HEK293 (cell line): ENCODE measurements around the gene INO80E.
A peak's percentile ranks its signal among the peaks of the same experiment; 100 is the strongest.

Source experiments
- CTCF ChIA-PET: fragments of 350-600 bp; formaldehyde crosslinking; extraction: SDS; loops from one replicate; lab custom pipeline; 2021; ENCODE audit warnings: antibody characterized with exemption; lab: Yijun Ruan, JAX
- POLR2A ChIA-PET: fragments of 300-600 bp; formaldehyde crosslinking; extraction: SDS; loops from one replicate; lab custom pipeline; 2020; ENCODE audit warnings: antibody characterized with exemption, inconsistent platforms; lab: Yijun Ruan, JAX
- H3K27ac ChIP-seq: fragments of 200-500 bp; sonication (Bioruptor generic); 2 replicates; pipeline ENCODE4 v1.5.1; 2014; ENCODE audit warnings: low read depth, low read length, control low read depth, inconsistent platforms; ENCODE audit errors: extremely low read depth
- H3K36me3 ChIP-seq, 2 experiments: fragments of 200-500 bp in 1 of 2; sonication (Bioruptor generic) in 1 of 2; 1 replicate in 1 of 2; 2 replicates in 1 of 2; pipeline ENCODE4 v1.5.1; 2014 to 2017; ENCODE audit warnings: inconsistent platforms in 2 of 2, low read length in 2 of 2; ENCODE audit not compliant: control insufficient read depth in 2 of 2, insufficient read depth in 1 of 2
- H3K4me1 ChIP-seq: fragments of 200-500 bp; sonication (Bioruptor generic); 2 replicates; pipeline ENCODE4 v1.5.1; 2014; ENCODE audit warnings: mild to moderate bottlenecking, low read length, inconsistent platforms; ENCODE audit not compliant: control insufficient read depth, insufficient read depth
- H3K4me3 ChIP-seq: 2 replicates; pipeline ENCODE4 v1.5.1; 2011; ENCODE audit warnings: low read depth, mild to moderate bottlenecking, control low read depth, low read length, moderate library complexity
- H3K9me3 ChIP-seq: fragments of 200-500 bp; sonication (Bioruptor generic); 2 replicates; pipeline ENCODE4 v1.5.1; 2014; ENCODE audit warnings: low read depth, low read length, inconsistent platforms; ENCODE audit not compliant: control insufficient read depth, insufficient read depth
- ELK4 ChIP-seq: IDR thresholded peaks from 2 replicates; pipeline ENCODE4 v1.6.1; 2011; ENCODE audit warnings: mild to moderate bottlenecking, low read depth, low read length, borderline replicate concordance
- KLF8 ChIP-seq: fragments of 450-650 bp; formaldehyde crosslinking; IDR thresholded peaks from 2 replicates; pipeline ENCODE4 v1.5.1; 2016; ENCODE audit warnings: missing biosample characterization, missing genetic modification characterization
- KLF9 ChIP-seq: fragments of 450-650 bp; formaldehyde crosslinking; IDR thresholded peaks from 2 replicates; pipeline ENCODE4 v1.5.1; 2016; ENCODE audit warnings: missing biosample characterization, missing genetic modification characterization, low read depth
- ZBTB11 ChIP-seq: fragments of 450-650 bp; formaldehyde crosslinking; conservative IDR thresholded peaks from 2 replicates; pipeline ENCODE4 v1.5.1; 2016; ENCODE audit warnings: low read depth, missing biosample characterization, missing genetic modification characterization
- ZBTB17 ChIP-seq: fragments of 450-650 bp; formaldehyde crosslinking; IDR thresholded peaks from 2 replicates; pipeline ENCODE4 v1.5.1; 2016; ENCODE audit warnings: missing biosample characterization, missing genetic modification characterization
- ZFP37 ChIP-seq: fragments of 450-650 bp; formaldehyde crosslinking; IDR thresholded peaks from 2 replicates; pipeline ENCODE4 v1.5.1; 2016; ENCODE audit warnings: missing biosample characterization, missing genetic modification characterization
- ZNF157 ChIP-seq: fragments of 450-650 bp; formaldehyde crosslinking; IDR thresholded peaks from 2 replicates; pipeline ENCODE4 v1.5.1; 2016; ENCODE audit warnings: missing biosample characterization, missing genetic modification characterization
- ZNF335 ChIP-seq: fragments of 450-650 bp; formaldehyde crosslinking; conservative IDR thresholded peaks from 2 replicates; pipeline ENCODE4 v1.5.1; 2016; ENCODE audit warnings: missing biosample characterization, missing genetic modification characterization
- ZNF366 ChIP-seq: fragments of 450-650 bp; formaldehyde crosslinking; conservative IDR thresholded peaks from 2 replicates; pipeline ENCODE4 v1.5.1; 2016; ENCODE audit warnings: missing biosample characterization, missing genetic modification characterization
- ZNF391 ChIP-seq: fragments of 450-650 bp; formaldehyde crosslinking; IDR thresholded peaks from 2 replicates; pipeline ENCODE4 v1.5.1; 2016; ENCODE audit warnings: low read depth, missing biosample characterization, missing genetic modification characterization, borderline replicate concordance
- ZNF571 ChIP-seq: fragments of 450-650 bp; formaldehyde crosslinking; IDR thresholded peaks from 2 replicates; pipeline ENCODE4 v1.5.0; 2017; ENCODE audit warnings: missing biosample characterization, missing genetic modification characterization
- ZNF600 ChIP-seq: fragments of 450-650 bp; formaldehyde crosslinking; IDR thresholded peaks from 2 replicates; pipeline ENCODE4 v1.5.1; 2016; ENCODE audit warnings: missing biosample characterization, missing genetic modification characterization
- ZNF664 ChIP-seq: fragments of 450-650 bp; formaldehyde crosslinking; IDR thresholded peaks from 2 replicates; pipeline ENCODE4 v1.5.1; 2016; ENCODE audit warnings: missing biosample characterization, missing genetic modification characterization
- ZNF670 ChIP-seq: fragments of 450-650 bp; formaldehyde crosslinking; IDR thresholded peaks from 2 replicates; pipeline ENCODE4 v1.5.1; 2016; ENCODE audit warnings: missing biosample characterization, missing genetic modification characterization, low read depth
- ZNF768 ChIP-seq: fragments of 450-650 bp; formaldehyde crosslinking; IDR thresholded peaks from 2 replicates; pipeline ENCODE4 v1.5.1; 2018; ENCODE audit warnings: missing biosample characterization, mild to moderate bottlenecking, missing genetic modification characterization
- ZSCAN16 ChIP-seq: fragments of 450-650 bp; formaldehyde crosslinking; IDR thresholded peaks from 2 replicates; pipeline ENCODE4 v1.5.1; 2016; ENCODE audit warnings: missing biosample characterization, missing genetic modification characterization
- TF ChIP-seq, protein P1 (sequence below): fragments of 450-650 bp; formaldehyde crosslinking; IDR thresholded peaks from 2 replicates; pipeline ENCODE4 v1.5.1; 2016; ENCODE audit warnings: missing biosample characterization, missing genetic modification characterization
- TF ChIP-seq, protein P2 (sequence below): fragments of 450-650 bp; formaldehyde crosslinking; optimal IDR thresholded peaks from 2 replicates; pipeline ENCODE3; 2016; ENCODE audit warnings: missing biosample characterization, mild to moderate bottlenecking, missing genetic modification characterization
- TF ChIP-seq, protein P3 (sequence below): fragments of 450-650 bp; formaldehyde crosslinking; IDR thresholded peaks from 2 replicates; pipeline ENCODE4 v1.5.1; 2016; ENCODE audit warnings: missing biosample characterization, missing genetic modification characterization

The INO80E gene

DNA sequence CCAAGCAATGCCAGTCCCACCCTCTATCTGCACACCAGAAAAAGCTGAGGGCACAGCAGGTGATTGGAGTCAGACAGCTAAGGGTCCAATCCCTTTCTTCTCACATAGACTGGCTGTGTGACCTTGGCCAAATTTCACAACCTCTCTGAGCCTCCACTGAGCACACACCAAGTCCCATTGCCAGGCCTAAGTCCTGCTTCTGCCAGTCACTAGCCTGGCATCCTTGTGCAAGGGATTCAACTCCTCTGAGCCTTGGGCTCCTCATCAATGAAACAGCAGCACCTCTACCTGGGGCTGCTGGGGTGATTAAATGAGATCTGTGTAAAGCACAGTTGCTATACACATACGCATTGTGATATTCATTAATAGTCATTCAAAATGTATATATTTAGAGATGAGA lies 50.5 kb downstream of the INO80E start:
- H3K4me1 ChIP-seq = no peaks in the 10 kb centered on the region
- H3K27ac ChIP-seq = no peak overlapping the region
- TF ChIP-seq ZBTB11 (tag by site-specific recombination) = no peak
- TF ChIP-seq ZNF664 (tag by site-specific recombination) = peak; percentile 82; the same call in 1 of the 2 replicates
- peak; percentile 79; the same call in 1 of the 2 replicates for TF ChIP-seq ZNF768 (tag by site-specific recombination)
- TF ChIP-seq, all 188 proteins: peak for 2
- no peak overlapping the region for H3K4me3 ChIP-seq
- ChIA-PET CTCF (interaction anchor here (0.7 to 1.8 kb wide), 4 partner anchors 9 to 67 kb away, joined by 3 to 6 read pairs (median 4); partner anchors contain the start of genes ALDOA, GDPD3 and TBX6), POLR2A (interaction anchor here (0.7 kb wide), 1 partner anchor 24 kb away, joined by 4 read pairs; no protein-coding TSS in a partner anchor)
- H3K36me3 ChIP-seq = no peaks in the 10 kb centered on the region
- H3K9me3 ChIP-seq = no peaks in the 10 kb centered on the region

- ChIA-PET CTCF (interaction anchor here (1.1 kb wide), 2 partner anchors 42 to 61 kb away, joined by 3 read pairs; no protein-coding TSS in a partner anchor), POLR2A (no interaction called here)
- Histone ChIP-seq H3K4me1 (0 out of 2 replicates have a peak, but pooled peaks cover 3% of the 10 kb centered on the region), H3K9me3 (no peaks in the 10 kb centered on the region), H3K36me3 (no peaks in the 10 kb centered on the region), H3K4me3 (no peak overlapping the region), H3K27ac (no peak overlapping the region)
- TF ChIP-seq KLF8 (tag by site-specific recombination) (no peak), ZSCAN16 (no peak), ELK4 (no peak), ZNF571 (tag by site-specific recombination) (no peak), ZNF670 (tag by site-specific recombination) (no peak), ZNF391 (tag by site-specific recombination) (no peak), ZFP37 (no peak), ZNF157 (no peak)
- TF ChIP-seq, protein P1, sequence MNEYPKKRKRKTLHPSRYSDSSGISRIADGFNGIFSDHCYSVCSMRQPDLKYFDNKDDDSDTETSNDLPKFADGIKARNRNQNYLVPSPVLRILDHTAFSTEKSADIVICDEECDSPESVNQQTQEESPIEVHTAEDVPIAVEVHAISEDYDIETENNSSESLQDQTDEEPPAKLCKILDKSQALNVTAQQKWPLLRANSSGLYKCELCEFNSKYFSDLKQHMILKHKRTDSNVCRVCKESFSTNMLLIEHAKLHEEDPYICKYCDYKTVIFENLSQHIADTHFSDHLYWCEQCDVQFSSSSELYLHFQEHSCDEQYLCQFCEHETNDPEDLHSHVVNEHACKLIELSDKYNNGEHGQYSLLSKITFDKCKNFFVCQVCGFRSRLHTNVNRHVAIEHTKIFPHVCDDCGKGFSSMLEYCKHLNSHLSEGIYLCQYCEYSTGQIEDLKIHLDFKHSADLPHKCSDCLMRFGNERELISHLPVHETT (tag by site-specific recombination) = no peak
- TF ChIP-seq, protein P2, sequence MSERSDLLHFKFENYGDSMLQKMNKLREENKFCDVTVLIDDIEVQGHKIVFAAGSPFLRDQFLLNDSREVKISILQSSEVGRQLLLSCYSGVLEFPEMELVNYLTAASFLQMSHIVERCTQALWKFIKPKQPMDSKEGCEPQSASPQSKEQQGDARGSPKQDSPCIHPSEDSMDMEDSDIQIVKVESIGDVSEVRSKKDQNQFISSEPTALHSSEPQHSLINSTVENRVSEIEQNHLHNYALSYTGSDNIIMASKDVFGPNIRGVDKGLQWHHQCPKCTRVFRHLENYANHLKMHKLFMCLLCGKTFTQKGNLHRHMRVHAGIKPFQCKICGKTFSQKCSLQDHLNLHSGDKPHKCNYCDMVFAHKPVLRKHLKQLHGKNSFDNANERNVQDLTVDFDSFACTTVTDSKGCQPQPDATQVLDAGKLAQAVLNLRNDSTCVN (tag by site-specific recombination) = no peak
Observed at GRCh38 chr16:30049871-30050270, 53.8 kb downstream of the INO80E start.

DNA sequence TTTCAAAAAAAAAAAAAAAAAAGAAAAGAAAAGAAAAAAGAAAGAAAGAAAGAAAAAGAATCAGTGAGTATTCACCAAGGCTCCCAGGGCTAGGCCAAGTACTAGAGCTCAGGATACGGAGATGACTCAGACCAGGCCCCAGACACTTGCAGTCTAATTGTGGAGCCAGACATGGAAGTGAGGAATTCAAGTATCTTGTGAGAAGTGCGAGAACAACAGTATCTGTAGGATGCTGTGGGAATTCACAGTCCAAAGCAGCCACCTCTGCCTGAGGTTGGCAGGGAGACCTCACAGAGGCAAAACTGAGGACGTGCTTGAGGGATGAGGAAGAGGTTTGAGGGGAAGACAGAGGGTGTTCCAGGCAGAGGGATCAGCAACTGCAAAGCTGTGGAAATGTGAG lies 55.5 kb downstream of the INO80E start:
- H3K27ac ChIP-seq = no peak overlapping the region
- no peak overlapping the region for H3K4me3 ChIP-seq
- H3K9me3 ChIP-seq = no peaks in the 10 kb centered on the region
- ChIA-PET POLR2A (interaction anchor here (0.6 to 6.5 kb wide), 6 partner anchors 15 to 614 kb away, joined by 4 to 66 read pairs (median 4); partner anchors contain the start of genes ALDOA and TAOK2), CTCF (interaction anchor here (1.2 to 1.7 kb wide), 4 partner anchors 9 to 40 kb away, joined by 3 to 16 read pairs (median 6); partner anchors contain the start of genes TBX6 and TLCD3B)
- peaks cover 3% of the 10 kb centered on the region; the same call in 1 of the 2 replicates for H3K4me1 ChIP-seq
- peaks cover 0 to 3% of the 10 kb centered on the region in 2 experiments; a peak in 2 of 3 replicates for H3K36me3 ChIP-seq
- TF ChIP-seq ZNF600 (tag by site-specific recombination) (peak; percentile 88), ZBTB17 (tag by site-specific recombination) (peak; percentile 75), ZNF366 (tag by site-specific recombination) (peak; percentile 83), KLF9 (tag by site-specific recombination) (no peak), ZNF335 (peak; percentile 45; the same call in 1 of the 2 replicates)
- TF ChIP-seq, protein P3, sequence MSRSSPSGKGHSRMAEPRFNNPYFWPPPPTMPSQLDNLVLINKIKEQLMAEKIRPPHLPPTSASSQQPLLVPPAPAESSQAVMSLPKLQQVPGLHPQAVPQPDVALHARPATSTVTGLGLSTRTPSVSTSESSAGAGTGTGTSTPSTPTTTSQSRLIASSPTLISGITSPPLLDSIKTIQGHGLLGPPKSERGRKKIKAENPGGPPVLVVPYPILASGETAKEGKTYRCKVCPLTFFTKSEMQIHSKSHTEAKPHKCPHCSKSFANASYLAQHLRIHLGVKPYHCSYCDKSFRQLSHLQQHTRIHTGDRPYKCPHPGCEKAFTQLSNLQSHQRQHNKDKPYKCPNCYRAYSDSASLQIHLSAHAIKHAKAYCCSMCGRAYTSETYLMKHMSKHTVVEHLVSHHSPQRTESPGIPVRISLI (tag by site-specific recombination) = 0 out of 2 replicates have a peak, but pooled peaks have one; percentile 38
- TF ChIP-seq, all 188 proteins: peak for 5
